ENCODE measurements around the gene SEL1L3. TPM values are rescaled to one million over a fixed set of nuclear protein-coding genes. Genes with fewer than 3 reads are reported as not detected.

Gene SEL1L3
- total RNA-seq, 1 donor from 2014 or later, result 70.5 TPM

- Histone ChIP-seq H3K4me3 (no peak overlapping the region), H3K9me3 (no peaks in the 10 kb centered on the region), H3K27me3 (ENCODE audit: low read depth) (no peaks in the 10 kb centered on the region), H3K27ac (no peak overlapping the region), H3K4me1 (peaks cover 15% of the 10 kb centered on the region), H3K36me3 (peaks cover 23% of the 10 kb centered on the region)
- peak in 1 of 2 donors; percentile 13 for ATAC-seq
- intact Hi-C loops (cut with DNase I), result no loop called here
- no peak for TF ChIP-seq CTCF (IDR thresholded peaks at IDR 0.05)
- DNase-seq, result no peak
Measured at GRCh38 chr4:25811374-25811690, 51.5 kb downstream of the SEL1L3 start.

- no peaks in the 10 kb centered on the region for H3K27me3 ChIP-seq (ENCODE audit: low read depth)
- intact Hi-C loops (cut with DNase I), result no loop called here
- ATAC-seq (no peak), DNase-seq (no peak)
- H3K27ac ChIP-seq, result no peak overlapping the region
- H3K36me3 ChIP-seq, result peaks cover 25% of the 10 kb centered on the region
- no peak for TF ChIP-seq CTCF (IDR thresholded peaks at IDR 0.05)
- H3K4me3 ChIP-seq, result no peak overlapping the region
- H3K9me3 ChIP-seq, result no peaks in the 10 kb centered on the region
- H3K4me1 ChIP-seq, result peaks cover 15% of the 10 kb centered on the region
Measured at GRCh38 chr4:25810461-25811373, 52.1 kb downstream of the SEL1L3 start.

- ATAC-seq, result no peak
- Histone ChIP-seq H3K27ac (no peak overlapping the region), H3K9me3 (no peaks in the 10 kb centered on the region), H3K4me1 (peaks cover 14% of the 10 kb centered on the region), H3K27me3 (ENCODE audit: low read depth) (no peaks in the 10 kb centered on the region), H3K4me3 (no peak overlapping the region), H3K36me3 (peaks cover 30% of the 10 kb centered on the region)
- no peak for DNase-seq
- no peak for TF ChIP-seq CTCF (IDR thresholded peaks at IDR 0.05)
- intact Hi-C loops (cut with DNase I), result no loop called here
Measured at GRCh38 chr4:25809996-25810395, 52.8 kb downstream of the SEL1L3 start.

- H3K9me3 ChIP-seq, result no peaks in the 10 kb centered on the region
- intact Hi-C loops (cut with DNase I), result no loop called here
- no peak overlapping the region for H3K4me3 ChIP-seq
- H3K36me3 ChIP-seq, result peaks cover 51% of the 10 kb centered on the region
- TF ChIP-seq CTCF (IDR thresholded peaks at IDR 0.05), result no peak
- no peaks in the 10 kb centered on the region for H3K27me3 ChIP-seq (ENCODE audit: low read depth)
- no peak overlapping the region for H3K27ac ChIP-seq
- H3K4me1 ChIP-seq, result no peaks in the 10 kb centered on the region
- DNase-seq (no peak), ATAC-seq (no peak)
Measured at GRCh38 chr4:25807102-25807728, 55.6 kb downstream of the SEL1L3 start.

GRCh38 chr4:25805255-25805860 is 57.4 kb downstream of the SEL1L3 start:
- H3K9me3 ChIP-seq, result no peaks in the 10 kb centered on the region
- TF ChIP-seq CTCF (IDR thresholded peaks at IDR 0.05), result no peak
- ATAC-seq (no peak), DNase-seq (no peak)
- H3K4me1 ChIP-seq, result no peaks in the 10 kb centered on the region
- no peaks in the 10 kb centered on the region for H3K27me3 ChIP-seq (ENCODE audit: low read depth)
- no peak overlapping the region for H3K4me3 ChIP-seq
- intact Hi-C loops (cut with DNase I), result no loop called here
- peaks cover 41% of the 10 kb centered on the region for H3K36me3 ChIP-seq
- no peak overlapping the region for H3K27ac ChIP-seq

Measured in lower lobe of right lung (tissue), 2 donors.